Measurements from ENCODE around the gene MYMK.

MYMK gene

GRCh38 chr9:133557581-133557980 is 32.8 kb upstream of the MYMK start:
- DNase-seq: no peak

DNA sequence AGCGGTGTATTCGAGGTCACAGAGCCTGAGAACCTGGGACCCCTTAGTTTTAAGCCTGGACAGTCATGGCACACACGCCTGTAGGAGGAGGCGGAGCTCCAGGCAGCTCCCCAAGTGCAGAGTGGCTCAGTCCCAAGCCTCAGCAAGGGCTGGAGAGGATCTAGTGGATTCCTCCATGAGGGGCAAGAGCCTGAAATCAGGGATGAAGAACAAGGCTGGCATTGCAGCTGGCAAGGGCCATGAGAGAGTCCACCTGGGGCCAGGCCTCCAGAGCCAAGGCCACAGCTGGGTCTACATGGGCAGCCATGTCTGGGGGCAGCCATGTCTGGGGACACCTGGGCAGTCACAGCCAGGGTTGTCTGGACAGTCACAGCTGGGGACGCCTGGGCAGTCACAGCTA is 31.6 kb upstream of the MYMK start:
- no peak for DNase-seq

GRCh38 chr9:133554729-133555128 is 30.0 kb upstream of the MYMK start:
- DNase-seq: no peak

- no peak for DNase-seq
Observed at GRCh38 chr9:133553973-133554713, 29.4 kb upstream of the MYMK start.

GRCh38 chr9:133553123-133553522 is 28.4 kb upstream of the MYMK start:
- DNase-seq: no peak

GRCh38 chr9:133552236-133552635 is 27.5 kb upstream of the MYMK start:
- no peak for DNase-seq

DNA sequence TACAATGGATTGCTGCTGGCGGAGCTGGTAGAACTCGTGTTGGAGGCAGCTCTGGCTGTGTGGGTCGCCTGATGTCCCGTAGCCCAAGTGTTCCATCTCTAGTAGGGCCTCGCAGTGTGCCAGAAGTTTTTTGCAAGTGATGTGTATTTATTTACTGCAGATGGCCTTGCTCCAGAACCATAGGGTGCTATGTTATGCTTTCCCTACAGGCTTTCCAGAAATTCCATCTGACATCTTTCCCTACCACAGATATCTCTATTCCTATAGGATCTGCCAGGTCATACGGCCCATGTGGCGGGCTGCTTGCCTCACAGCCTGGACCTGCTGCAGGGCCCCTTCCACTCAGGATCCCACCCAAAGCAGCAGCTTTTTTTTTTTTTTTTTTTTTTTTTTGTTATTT is 26.7 kb upstream of the MYMK start:
- no peak for DNase-seq

GRCh38 chr9:133547116-133547515 is 22.4 kb upstream of the MYMK start:
- no peak for DNase-seq

DNA sequence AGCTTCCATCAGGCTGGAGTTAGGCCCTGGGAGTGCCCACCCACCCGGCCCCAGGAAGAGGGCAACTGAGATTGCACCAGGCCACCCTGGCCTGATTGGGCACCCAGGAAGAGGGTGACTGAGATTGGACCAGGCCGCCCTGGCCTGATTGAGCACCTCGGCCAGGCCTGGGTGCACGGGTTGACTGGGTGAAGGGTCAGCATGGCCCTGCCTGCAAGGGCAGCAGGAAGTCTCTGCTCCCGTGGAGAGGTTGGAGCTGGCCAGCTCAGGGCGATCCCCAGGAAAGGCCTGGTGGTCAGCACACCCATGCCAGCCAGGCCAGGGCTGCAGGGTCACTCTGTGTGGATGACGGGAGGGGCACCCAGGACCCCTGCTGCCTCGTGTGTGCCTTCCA is 21.5 kb upstream of the MYMK start:
- no peak for DNase-seq

GRCh38 chr9:133545494-133546286 is 20.9 kb upstream of the MYMK start:
- DNase-seq: no peak

DNA sequence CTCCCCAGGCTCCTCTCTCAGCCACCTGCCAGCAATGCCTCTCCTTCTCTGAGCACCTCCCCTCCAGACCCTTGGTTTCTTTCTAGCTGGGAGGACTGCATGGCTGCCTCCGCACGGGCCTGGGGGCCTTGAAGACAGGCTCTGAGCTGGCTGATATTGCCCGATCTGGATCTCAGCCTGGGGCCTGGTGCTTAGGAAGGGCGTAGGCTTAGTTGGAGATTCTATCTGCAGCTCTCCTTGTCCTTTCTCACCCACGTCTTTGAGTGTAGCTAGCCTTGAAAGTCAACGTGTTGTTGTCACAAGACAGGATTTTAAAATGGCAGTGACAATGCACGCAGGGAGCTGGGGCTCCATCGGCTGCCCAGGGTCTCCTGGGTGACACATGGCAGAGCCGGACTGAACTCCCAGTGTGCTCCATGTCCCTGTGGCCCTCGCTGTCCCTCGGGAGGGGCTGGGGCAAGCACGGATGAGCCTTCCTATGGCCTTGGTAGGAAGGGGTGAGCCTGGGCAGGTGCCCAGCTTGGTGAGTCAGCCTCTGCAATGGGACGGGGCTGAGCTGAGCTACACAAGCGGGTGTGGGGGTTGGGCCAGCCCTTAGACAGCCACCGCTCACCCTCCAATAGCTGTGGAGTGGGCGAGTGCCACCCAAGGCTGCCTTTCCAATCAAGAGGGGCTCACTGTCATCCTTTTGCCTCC is 19.2 kb upstream of the MYMK start:
- DNase-seq: no peak

DNA sequence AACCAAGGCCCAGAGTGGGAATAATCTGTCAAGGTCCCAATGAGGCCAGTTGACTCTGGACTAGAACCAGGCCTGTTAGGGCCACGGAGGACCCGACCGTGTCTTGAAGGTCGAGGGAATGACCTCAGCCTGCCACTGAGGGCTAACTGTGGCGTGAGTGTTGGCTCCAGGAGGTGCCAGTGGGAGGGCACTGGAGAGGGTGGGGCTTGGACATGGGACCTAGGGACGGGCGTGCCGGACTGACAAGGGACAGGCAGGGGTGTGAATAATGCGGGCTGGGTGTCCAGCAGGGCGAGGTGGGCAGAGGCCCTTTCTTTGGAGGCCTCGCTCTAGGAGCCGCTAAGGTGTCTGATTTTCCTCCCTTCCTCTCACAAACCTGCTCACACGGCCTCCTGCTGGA is 17.2 kb upstream of the MYMK start:
- DNase-seq: no peak

DNA sequence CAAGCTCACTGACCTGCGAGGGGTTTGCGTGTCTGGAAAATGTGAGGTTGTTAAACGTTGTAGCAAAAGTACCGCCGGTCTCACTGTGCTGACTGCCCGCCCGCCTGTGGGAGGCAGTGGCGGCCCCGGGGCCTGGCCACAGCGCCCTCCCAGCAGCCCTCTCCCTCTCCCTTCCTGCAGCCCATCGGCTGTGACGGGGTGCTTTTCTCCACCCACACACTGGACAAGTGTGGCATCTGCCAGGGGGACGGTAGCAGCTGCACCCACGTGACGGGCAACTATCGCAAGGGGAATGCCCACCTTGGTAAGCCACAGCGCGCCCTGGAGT is 15.9 kb upstream of the MYMK start:
- DNase-seq: no peak

GRCh38 chr9:133539991-133540697 is 15.4 kb upstream of the MYMK start:
- no peak for DNase-seq

GRCh38 chr9:133538851-133539833 is 14.4 kb upstream of the MYMK start:
- no peak for DNase-seq

- no peak for DNase-seq
Observed at GRCh38 chr9:133538176-133538575, 13.4 kb upstream of the MYMK start.

- no peak for DNase-seq
Observed at GRCh38 chr9:133537257-133537656, 12.5 kb upstream of the MYMK start.

DNA sequence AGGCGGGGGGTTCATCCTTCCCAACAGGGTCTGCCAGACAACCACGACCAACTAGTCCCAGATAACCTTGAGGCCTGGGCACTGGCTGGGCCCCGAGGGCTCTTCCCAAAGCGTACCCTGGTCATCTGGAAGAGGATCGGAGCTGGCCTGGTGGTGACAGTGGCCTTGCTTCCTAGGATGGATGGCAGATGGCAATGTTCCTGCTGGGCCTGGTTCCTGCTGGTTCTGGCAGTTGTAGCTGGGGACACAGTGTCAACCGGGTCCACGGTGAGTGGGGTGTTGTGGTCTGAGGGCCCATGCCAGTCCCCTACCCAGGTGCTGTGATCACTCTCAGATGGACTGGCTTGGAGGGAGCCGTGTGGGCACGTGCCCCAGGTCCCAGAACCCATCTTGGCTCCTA is 11.8 kb upstream of the MYMK start:
- DNase-seq: no peak

DNA sequence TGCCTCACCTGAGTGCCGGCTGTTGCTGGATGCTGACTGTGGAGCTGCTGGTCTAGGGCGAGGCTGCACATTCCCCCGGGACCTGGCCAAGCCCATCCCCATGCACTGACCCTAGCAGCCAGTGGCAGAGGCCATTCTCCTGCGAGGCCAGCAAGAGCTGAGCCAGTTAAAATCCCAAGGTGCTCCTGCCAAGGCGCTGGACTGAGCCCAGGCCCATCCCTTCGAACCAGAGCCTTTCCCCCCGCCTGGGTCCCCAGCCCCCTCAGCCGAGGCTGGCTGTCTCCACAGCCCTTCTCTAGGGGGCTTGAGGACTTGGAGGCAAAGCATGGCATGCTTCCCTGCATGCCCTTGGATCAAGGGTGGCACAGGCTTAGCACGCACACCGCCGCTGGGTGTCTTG is 11.3 kb upstream of the MYMK start:
- DNase-seq: no peak

- DNase-seq: no peak
Observed at GRCh38 chr9:133535306-133535877, 10.6 kb upstream of the MYMK start.

DNA sequence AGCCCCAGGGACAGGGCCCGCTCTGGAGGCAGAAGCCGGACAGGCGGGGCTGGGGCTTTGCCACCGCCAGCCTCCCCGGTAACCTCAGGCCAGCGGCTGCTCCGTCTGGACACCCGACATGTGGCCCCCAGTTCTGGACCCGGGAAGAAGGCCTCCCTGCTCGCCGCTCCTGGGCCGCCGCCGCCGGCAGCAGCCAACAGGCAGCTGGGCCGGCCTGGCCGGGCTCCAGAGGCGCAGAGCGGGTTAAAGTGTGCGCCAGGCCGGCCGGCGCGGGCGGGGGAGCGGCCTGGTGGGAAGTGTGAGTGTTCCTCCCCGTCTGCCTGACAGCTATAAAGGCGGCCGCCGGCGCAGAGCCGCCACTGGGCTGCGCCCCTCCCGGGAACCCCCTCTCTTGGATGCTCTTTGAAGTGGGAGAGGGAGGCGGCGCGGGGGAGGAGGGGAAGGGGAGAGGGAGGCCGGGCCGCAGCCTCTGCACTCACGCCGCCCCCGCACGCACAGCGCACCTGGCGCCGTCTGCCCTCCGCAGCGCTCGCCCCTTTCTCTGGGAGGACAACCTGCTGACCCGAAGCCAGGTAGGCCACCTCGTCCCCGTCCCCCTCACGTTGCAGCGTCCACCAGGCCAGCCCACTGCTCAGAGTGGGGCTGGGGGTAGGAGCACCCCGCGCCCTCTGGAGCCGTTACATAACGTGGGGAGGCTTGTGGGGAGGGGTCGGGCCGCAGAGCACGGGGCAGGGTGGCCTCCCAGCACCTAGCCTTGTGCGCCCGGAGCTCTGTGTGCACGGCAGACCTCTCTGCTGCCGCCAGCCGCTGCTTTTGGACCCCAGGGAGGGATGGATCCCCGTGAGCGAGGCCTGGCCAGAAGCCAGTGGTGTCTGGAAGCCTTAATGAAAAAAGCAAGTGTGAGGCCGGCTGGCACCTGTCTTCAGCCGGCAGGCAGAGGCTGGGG is 9.9 kb upstream of the MYMK start, which contains the start of gene ADAMTSL2:
TSS of gene ADAMTSL2 (plus strand) at position 359 of the 946 bp plus-strand sequence. CDS start 2,009 bp downstream, outside the sequence.
- peak; percentile 70 for DNase-seq
